Measurements from ENCODE around the gene OR2M4.

GRCh38 chr1:248239478-248239877 lies 8.3 kb downstream of the OR2M4 start:
- no peak for TF ChIP-seq POLR2A (IDR thresholded peaks at IDR 0.05)
- TF ChIP-seq CTCF (IDR thresholded peaks at IDR 0.05), result no peak
